NCI-H1930 (cell line): ENCODE data around the gene CAB39.

Experiments
- DNase-seq, 2 experiments: peaks; one replicate each; lab custom pipeline; 2025; lab: John Stamatoyannopoulos, UW

The CAB39 gene

DNA sequence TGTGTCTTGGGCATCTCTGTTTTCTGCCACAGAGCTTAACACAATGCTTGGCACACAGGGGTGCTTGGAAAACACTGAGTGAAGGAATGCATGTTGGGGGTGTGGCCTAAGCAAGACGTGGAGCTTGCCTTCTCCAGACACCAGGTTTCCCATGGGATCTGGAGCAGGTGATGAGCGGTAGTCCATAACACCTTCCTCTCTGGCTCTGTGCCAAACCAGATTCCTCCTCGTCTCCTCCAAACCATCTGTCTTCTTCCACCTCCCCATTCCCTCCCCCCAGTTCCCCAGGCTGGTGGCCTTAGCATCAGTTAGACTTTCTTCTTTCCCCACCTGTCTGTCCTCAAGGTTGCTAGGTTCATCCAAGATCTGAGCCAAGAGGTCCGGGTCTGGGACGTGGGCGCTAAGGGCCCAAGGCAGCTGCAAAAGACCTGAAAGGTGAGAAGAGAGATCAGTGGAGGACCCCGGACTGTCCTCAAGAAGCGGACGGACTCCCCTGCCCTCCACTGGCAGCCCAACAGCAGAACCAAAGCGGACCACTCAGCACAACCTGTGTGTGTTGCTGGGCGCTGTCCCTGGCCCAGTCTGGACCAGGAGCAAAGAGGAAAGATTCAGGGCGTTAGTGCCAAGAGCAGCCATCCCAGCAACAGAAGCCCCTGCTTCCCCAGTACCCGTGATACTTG is 150.9 kb downstream of the CAB39 start:
- DNase-seq = no peak

DNA sequence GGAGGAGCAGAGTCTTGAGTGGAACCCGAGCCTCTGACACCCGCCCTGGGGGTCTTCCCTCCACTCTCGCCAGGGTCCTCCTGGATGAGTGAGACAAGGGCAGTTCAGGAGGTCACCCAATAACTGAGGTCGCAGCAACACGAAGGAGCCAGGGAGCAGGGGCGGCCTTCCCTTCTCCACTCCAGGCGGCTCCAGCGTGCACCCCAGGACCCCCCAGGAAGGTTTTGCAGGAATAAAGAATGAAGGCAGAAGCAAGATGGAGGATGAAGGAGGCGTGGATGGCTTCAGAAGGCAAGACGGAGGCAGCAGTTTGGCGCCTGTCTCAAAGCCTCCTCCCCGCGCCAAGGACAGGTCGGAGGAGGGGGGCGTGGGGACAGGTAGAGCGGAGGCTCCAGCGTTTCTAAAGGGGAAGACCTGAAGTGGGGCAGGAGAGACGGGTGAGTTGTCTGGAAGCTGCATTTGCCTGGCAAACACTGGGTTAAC is 151.5 kb downstream of the CAB39 start:
- no peak for DNase-seq

DNA sequence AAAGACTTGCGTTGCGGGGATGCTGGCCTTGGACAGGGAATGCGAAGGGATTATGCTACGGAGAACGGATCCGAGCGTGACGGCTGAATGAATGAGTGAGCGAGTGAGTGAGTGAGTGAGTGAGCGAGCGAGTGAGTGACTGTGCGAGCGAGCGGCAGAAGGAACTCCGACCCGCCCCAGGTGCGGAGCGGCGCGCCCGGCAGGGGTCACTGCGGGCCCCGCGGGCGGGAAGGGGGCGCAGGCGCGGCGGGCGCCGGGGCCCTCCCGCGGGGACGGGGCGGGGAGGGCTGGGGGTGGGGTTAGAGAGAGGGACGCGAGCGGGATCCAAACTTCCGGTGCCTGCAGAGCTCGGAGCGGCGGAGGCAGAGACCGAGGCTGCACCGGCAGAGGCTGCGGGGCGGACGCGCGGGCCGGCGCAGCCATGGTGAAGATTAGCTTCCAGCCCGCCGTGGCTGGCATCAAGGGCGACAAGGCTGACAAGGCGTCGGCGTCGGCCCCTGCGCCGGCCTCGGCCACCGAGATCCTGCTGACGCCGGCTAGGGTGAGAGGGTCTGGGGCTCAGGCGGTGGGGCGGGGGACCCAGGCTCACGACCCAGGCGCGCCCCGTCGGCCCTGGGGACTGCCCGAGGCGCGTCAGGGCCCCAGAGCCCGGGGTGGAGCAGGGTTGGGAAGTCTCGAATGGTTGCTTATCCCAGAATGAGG is 152.1 kb downstream of the CAB39 start, which contains the start of gene ITM2C:
Gene ITM2C, plus strand, starts transcription at position 338 of the 702 bp plus-strand sequence. Its CDS starts 84 bp downstream, at position 422.
- DNase-seq = peak; percentile 66 to 84

DNA sequence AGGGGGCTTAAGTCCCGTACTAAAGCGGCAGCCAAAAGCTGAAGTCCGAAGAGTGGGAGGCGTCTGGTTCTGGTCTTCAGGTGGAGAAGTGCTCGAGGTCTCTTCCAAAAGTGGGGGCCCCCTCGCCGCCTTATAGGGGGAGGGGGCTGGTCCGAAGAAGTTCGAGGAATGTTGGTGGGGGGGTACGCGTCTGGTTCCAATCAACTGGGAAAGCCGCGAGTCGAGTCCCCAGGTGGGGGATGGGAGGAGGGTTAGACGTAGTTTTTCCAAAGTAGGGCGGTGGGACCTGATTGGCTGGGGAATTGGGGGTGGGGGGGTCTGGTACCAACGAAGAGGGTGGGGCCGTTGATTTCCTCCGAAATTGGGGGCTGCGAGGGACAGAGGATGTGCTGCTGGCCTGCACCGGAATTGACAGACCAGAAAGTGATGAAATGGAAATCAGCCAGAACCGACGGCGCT is 152.7 kb downstream of the CAB39 start:
- DNase-seq = no peak

DNA sequence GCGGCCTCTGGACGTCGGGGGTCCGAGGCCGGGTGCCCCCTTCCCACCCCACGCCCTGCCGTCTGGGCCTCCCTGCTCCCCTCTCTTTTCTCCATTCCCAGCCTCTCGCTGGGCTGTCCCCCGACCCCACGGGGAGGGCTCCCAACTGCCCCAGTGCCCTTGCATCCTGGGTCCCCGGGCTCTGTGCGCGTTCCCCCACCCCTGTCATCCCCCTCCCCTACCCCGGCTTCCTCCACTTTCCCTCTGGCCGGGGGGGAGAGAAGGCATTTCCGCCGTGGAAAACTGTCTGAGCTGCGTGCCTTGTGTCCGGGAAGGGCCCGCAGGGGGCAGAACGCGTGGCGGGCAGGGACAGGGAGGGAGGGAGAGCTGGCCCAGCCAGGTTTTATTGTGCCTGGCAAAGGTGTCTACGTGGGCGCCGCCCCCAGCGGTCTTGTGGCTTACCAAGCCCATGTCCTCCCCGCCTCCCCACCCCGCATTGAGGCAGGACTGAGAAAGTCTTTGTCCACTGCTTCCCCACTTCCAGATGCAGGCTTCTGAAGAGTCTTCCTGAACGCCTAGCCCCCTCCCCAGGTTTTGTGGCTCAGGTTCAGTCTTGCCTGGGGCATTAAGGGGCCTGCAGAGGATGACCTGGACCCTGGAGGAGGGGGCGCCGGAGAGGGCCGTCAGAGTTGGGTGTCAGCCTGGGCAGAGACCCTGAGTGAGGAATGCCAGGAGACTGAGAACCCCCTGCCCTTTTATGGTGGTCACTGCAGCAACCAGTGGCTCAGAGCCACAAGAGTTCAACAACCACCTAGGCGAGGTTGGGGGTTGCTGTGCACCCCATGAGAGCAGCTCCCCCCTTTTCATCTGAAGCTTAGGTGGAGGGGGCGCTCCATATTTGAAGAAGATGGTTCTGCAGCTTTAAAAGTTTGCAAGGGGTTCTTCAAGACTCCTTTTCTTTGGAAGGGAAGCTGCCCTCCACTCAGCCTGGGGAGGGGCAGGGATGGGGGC is 153.4 kb downstream of the CAB39 start:
- no peak for DNase-seq

DNA sequence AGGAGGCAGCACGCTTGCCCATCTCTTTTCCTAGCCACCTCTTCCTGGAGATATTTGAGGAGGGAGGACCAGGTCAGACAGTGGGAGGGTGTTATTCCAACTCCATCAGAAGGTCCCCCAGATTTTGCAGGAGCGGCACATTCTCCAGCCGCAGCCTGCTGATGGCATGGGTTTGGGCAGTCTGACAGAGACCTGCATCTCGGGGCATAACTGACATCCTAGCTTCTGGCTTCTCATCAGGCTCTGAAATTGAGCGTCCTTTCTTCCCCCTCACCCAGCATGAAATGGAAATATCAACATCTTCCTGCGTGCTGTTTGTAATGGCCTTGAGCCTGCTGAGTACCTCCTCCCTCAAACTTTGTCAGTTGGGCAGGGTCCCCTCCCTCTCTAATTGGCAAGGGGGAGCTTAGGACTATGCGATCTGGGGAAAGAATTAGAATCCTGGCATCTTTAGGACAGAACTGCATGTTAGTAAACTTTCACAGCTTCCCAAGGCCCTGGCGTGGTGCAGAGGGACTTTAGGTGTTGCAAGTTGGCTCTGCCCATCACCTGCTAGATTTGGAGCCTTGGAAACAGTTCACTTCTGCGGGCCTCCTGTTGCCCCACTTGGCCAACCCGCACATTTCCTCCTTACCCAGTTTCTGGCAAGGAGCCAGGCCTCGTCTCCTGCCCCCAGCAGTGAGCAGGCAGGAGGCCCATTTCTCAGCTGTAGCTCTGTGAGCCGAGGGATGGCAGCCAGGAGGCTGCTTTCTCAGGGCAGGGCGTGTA is 154.3 kb downstream of the CAB39 start:
- no peak for DNase-seq

DNA sequence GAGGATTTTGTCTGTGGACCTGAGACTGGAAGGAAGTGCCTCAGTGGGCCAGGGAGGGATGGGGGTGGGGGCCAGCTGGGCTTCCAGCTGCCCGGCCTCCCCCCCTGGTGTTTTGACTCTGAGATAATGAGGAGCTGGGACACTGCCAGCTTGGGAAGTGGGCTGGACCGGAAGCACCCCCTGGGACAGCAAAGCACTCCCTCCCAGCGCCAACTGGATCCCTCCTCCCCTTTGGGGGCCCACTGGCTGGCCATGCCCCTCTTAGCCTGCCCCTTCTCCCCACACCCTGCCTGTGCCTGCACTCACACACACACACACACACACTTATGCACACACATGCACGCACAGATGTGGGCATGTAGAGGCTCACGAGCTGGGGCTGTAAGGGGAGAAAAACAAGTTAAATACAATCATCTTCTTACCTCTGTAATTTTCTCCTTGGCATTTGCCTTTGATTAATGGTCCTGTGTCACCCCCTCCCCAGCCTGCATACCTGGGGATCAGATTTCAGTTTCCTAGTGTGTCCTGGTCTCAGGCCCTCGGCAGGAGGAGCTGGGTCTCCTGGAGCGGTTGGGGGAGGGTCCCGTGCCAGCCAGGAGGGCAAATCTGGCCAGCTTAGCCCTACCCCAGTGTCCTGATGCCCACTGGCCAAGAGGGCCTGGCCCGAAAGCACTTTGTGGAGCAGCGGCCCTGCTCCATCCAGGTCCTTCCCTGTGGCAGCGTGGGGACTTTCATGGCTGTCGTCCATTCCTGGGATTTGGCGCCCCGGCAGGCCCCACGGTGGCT is 155.7 kb downstream of the CAB39 start:
- DNase-seq = no peak

DNA sequence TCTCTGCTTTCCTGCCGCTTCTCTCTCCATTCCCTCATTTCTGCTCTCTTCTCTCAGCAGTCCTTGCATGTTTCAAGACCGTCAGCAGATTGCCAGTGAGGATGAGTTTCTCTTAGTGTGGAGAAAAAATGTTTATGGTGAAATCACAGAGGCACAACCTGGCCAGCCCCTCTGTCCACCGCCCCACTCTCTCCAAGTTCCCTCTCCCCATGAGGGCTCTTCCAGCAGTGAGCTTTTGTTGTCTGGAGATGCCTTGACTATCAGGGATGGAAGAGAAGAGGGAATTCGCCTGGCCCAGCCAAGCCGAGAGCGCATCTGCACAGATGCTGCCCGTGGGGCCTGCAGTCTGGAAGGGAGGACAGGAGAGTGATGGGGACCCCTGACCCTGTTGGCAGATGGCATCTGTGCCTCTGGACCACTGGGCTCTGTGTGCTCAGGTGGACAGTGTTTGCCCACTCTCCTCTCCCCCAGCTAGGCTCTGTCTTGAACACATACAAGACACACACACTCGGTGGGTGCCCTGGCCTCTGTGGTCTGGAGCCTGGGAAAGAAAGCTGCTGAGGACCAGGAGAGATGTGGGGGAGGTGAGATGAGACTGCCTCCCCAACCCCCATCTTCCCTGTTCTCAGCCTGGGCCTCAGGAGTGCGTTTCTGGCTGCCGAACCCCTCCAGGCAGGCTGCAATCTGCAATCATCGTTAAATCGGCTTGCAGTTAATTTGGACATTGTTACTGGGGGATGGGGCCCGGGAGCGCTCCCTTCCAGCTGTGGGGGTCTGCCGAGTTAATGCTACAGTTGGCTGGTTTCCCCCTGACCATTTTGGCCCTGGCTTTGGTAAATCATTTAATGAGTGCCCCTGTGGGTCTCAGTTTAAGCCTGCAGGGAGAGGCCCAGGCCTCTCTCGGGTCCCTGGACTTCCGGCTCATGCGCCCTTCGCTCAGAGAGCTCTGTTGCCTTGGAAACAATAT is 156.6 kb downstream of the CAB39 start:
- DNase-seq = no peak

DNA sequence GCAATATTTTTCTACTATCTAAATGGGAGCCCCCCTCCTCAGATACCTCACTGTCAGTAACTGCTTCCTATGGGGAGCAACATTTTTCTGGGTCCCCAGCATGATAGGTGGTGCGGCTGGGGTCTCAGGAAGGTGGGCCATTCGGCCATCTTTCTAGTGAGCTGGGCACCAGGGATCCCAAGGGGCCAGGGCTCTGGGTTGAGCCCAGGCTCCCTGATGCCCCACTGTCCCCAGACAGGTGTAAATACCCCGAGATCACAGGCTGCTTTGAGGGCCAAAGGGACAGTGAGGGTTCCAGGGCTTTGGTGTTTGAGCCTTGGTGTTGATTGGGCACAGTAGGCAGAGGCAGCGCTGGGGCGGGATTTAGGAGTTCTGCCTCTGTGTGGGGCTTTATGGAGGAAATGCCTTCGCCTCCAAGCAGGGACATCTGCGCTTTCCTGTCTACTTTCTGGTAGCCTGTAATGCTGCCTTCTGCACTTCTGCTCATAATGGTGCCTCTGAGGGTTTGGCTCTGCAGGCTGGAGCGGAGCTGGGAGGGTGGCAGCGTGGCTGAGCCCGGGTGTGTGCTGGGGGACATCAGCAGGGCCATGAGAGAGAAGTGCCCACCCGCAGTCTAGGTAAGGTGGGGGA is 157.4 kb downstream of the CAB39 start:
- DNase-seq = no peak
